ENCODE measurements around the gene UQCR11.

- TF ChIP-seq, protein P1, sequence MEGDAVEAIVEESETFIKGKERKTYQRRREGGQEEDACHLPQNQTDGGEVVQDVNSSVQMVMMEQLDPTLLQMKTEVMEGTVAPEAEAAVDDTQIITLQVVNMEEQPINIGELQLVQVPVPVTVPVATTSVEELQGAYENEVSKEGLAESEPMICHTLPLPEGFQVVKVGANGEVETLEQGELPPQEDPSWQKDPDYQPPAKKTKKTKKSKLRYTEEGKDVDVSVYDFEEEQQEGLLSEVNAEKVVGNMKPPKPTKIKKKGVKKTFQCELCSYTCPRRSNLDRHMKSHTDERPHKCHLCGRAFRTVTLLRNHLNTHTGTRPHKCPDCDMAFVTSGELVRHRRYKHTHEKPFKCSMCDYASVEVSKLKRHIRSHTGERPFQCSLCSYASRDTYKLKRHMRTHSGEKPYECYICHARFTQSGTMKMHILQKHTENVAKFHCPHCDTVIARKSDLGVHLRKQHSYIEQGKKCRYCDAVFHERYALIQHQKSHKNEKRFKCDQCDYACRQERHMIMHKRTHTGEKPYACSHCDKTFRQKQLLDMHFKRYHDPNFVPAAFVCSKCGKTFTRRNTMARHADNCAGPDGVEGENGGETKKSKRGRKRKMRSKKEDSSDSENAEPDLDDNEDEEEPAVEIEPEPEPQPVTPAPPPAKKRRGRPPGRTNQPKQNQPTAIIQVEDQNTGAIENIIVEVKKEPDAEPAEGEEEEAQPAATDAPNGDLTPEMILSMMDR (IDR thresholded peaks at IDR 0.05), result no peak
- TF ChIP-seq POLR2AphosphoS5 (IDR thresholded peaks at IDR 0.05), result no peak
These were observed 37.4 kb downstream of the UQCR11 start for GRCh38 chr19:1567848-1568227.

Measured in gastroesophageal sphincter (tissue), 3 donors.